Activated naive CD4-positive, alpha-beta T cell treated with anti-CD3 and anti-CD28 coated beads, Interleukin-2, amount 50 U/mL, for 24 hours (primary cell): ENCODE measurements around the gene DZANK1.
"Not testable (repeated sequence)": the region's sequence is repeated elsewhere in the genome, so short reads cannot be mapped to it uniquely, and the experiment has no call there.

ENCODE experiments used
- H3K27ac Mint-ChIP-seq: one replicate; pipeline ENCODE4 v1.8.0; 2021; ENCODE audit warnings: mild to moderate bottlenecking, mixed read lengths
- H3K27me3 Mint-ChIP-seq: one replicate; pipeline ENCODE4 v1.8.0; 2021; ENCODE audit warnings: mixed read lengths
- H3K36me3 Mint-ChIP-seq: one replicate; pipeline ENCODE4 v1.8.0; 2021; ENCODE audit warnings: mixed read lengths
- H3K4me1 Mint-ChIP-seq: one replicate; pipeline ENCODE4 v1.8.0; 2021; ENCODE audit warnings: mixed read lengths
- H3K4me3 Mint-ChIP-seq: one replicate; pipeline ENCODE4 v1.8.0; 2021; ENCODE audit warnings: mild to moderate bottlenecking, mixed read lengths
- H3K9me3 Mint-ChIP-seq: one replicate; pipeline ENCODE4 v1.8.0; 2021; ENCODE audit warnings: mixed read lengths

DZANK1 gene

GRCh38 chr20:18405826-18406225 lies 61.0 kb downstream of the DZANK1 start:
- H3K4me3 Mint-ChIP-seq = no peak overlapping the region
- H3K27ac Mint-ChIP-seq = no peak overlapping the region
- H3K36me3 Mint-ChIP-seq = peaks cover 17% of the 10 kb centered on the region
- H3K27me3 Mint-ChIP-seq = no peaks in the 10 kb centered on the region
- H3K9me3 Mint-ChIP-seq = no peaks in the 10 kb centered on the region
- H3K4me1 Mint-ChIP-seq = no peaks in the 10 kb centered on the region

GRCh38 chr20:18404172-18404571 lies 62.7 kb downstream of the DZANK1 start:
- Mint-ChIP-seq H3K36me3 (peaks cover 20% of the 10 kb centered on the region), H3K4me3 (no peak overlapping the region), H3K9me3 (no peaks in the 10 kb centered on the region), H3K4me1 (no peaks in the 10 kb centered on the region), H3K27me3 (no peaks in the 10 kb centered on the region), H3K27ac (no peak overlapping the region)

GRCh38 chr20:18403269-18403668 lies 63.6 kb downstream of the DZANK1 start:
- Mint-ChIP-seq H3K4me3 (no peak overlapping the region), H3K9me3 (no peaks in the 10 kb centered on the region), H3K4me1 (no peaks in the 10 kb centered on the region), H3K27me3 (no peaks in the 10 kb centered on the region), H3K27ac (no peak overlapping the region), H3K36me3 (peaks cover 20% of the 10 kb centered on the region)

- no peaks in the 10 kb centered on the region for H3K4me1 Mint-ChIP-seq
- no peaks in the 10 kb centered on the region for H3K9me3 Mint-ChIP-seq
- H3K36me3 Mint-ChIP-seq = peaks cover 19% of the 10 kb centered on the region
- no peaks in the 10 kb centered on the region for H3K27me3 Mint-ChIP-seq
- no peak overlapping the region for H3K4me3 Mint-ChIP-seq
- no peak overlapping the region for H3K27ac Mint-ChIP-seq
These were observed 65.5 kb downstream of the DZANK1 start for GRCh38 chr20:18401305-18401704.

GRCh38 chr20:18400460-18400859 lies 66.4 kb downstream of the DZANK1 start:
- no peak overlapping the region for H3K27ac Mint-ChIP-seq
- H3K27me3 Mint-ChIP-seq = no peaks in the 10 kb centered on the region
- peaks cover 21% of the 10 kb centered on the region for H3K36me3 Mint-ChIP-seq
- H3K4me3 Mint-ChIP-seq = no peak overlapping the region
- H3K9me3 Mint-ChIP-seq = no peaks in the 10 kb centered on the region
- H3K4me1 Mint-ChIP-seq = no peaks in the 10 kb centered on the region

- H3K36me3 Mint-ChIP-seq = peaks cover 11% of the 10 kb centered on the region
- H3K27me3 Mint-ChIP-seq, H3K27ac Mint-ChIP-seq, H3K4me3 Mint-ChIP-seq, H3K9me3 Mint-ChIP-seq, H3K4me1 Mint-ChIP-seq: not testable (repeated sequence)
These were observed 68.1 kb downstream of the DZANK1 start for GRCh38 chr20:18398713-18399112.

GRCh38 chr20:18397030-18397429 lies 69.8 kb downstream of the DZANK1 start:
- no peaks in the 10 kb centered on the region for H3K27me3 Mint-ChIP-seq
- H3K4me1 Mint-ChIP-seq = no peaks in the 10 kb centered on the region
- no peak overlapping the region for H3K27ac Mint-ChIP-seq

GRCh38 chr20:18395544-18395943 lies 71.3 kb downstream of the DZANK1 start:
- Mint-ChIP-seq H3K27me3 (no peaks in the 10 kb centered on the region), H3K4me1 (no peaks in the 10 kb centered on the region), H3K36me3 (peaks cover 4% of the 10 kb centered on the region), H3K4me3 (no peak overlapping the region), H3K9me3 (no peaks in the 10 kb centered on the region), H3K27ac (no peak overlapping the region)

More at GRCh38 chr20:18397030-18397429, 69.8 kb downstream of the DZANK1 start:
- peaks cover 9% of the 10 kb centered on the region for H3K36me3 Mint-ChIP-seq
- no peak overlapping the region for H3K4me3 Mint-ChIP-seq
- H3K9me3 Mint-ChIP-seq = no peaks in the 10 kb centered on the region

GRCh38 chr20:18394363-18394762 lies 72.5 kb downstream of the DZANK1 start:
- Mint-ChIP-seq H3K9me3 (no peaks in the 10 kb centered on the region), H3K36me3 (peaks cover 2% of the 10 kb centered on the region), H3K4me1 (no peaks in the 10 kb centered on the region), H3K27me3 (no peaks in the 10 kb centered on the region), H3K4me3 (no peak overlapping the region), H3K27ac (no peak overlapping the region)

GRCh38 chr20:18391686-18392085 lies 75.1 kb downstream of the DZANK1 start:
- Mint-ChIP-seq H3K4me3 (no peak overlapping the region), H3K27me3 (no peaks in the 10 kb centered on the region), H3K9me3 (no peaks in the 10 kb centered on the region), H3K27ac (no peak overlapping the region), H3K4me1 (no peaks in the 10 kb centered on the region), H3K36me3 (peaks cover 5% of the 10 kb centered on the region)

- no peaks in the 10 kb centered on the region for H3K27me3 Mint-ChIP-seq
- H3K27ac Mint-ChIP-seq = no peak overlapping the region
- peaks cover 3% of the 10 kb centered on the region for H3K36me3 Mint-ChIP-seq
- H3K4me3 Mint-ChIP-seq = no peak overlapping the region
- H3K4me1 Mint-ChIP-seq = no peaks in the 10 kb centered on the region
- H3K9me3 Mint-ChIP-seq = no peaks in the 10 kb centered on the region
These were observed 76.6 kb downstream of the DZANK1 start for GRCh38 chr20:18390201-18390600.

- Mint-ChIP-seq H3K9me3 (no peaks in the 10 kb centered on the region), H3K27me3 (no peaks in the 10 kb centered on the region), H3K36me3 (peaks cover 3% of the 10 kb centered on the region), H3K4me3 (no peak overlapping the region), H3K27ac (no peak overlapping the region), H3K4me1 (no peaks in the 10 kb centered on the region)
These were observed 78.0 kb downstream of the DZANK1 start for GRCh38 chr20:18388860-18389259.

GRCh38 chr20:18380908-18381529 lies 85.8 kb downstream of the DZANK1 start:
- Mint-ChIP-seq H3K9me3 (no peaks in the 10 kb centered on the region), H3K27me3 (no peaks in the 10 kb centered on the region), H3K4me3 (no peak overlapping the region), H3K27ac (no peak overlapping the region), H3K4me1 (no peaks in the 10 kb centered on the region), H3K36me3 (no peaks in the 10 kb centered on the region)

GRCh38 chr20:18377896-18378481 lies 88.8 kb downstream of the DZANK1 start:
- H3K27me3 Mint-ChIP-seq = no peaks in the 10 kb centered on the region
- H3K9me3 Mint-ChIP-seq = no peaks in the 10 kb centered on the region
- no peak overlapping the region for H3K27ac Mint-ChIP-seq
- H3K36me3 Mint-ChIP-seq = no peaks in the 10 kb centered on the region
- H3K4me1 Mint-ChIP-seq = no peaks in the 10 kb centered on the region
- no peak overlapping the region for H3K4me3 Mint-ChIP-seq

- not testable (repeated sequence) for H3K4me3 Mint-ChIP-seq, H3K36me3 Mint-ChIP-seq
These were observed 91.3 kb downstream of the DZANK1 start for GRCh38 chr20:18375551-18375950.

GRCh38 chr20:18372296-18372695 lies 94.5 kb downstream of the DZANK1 start:
- Mint-ChIP-seq H3K27ac (no peak overlapping the region), H3K36me3 (no peaks in the 10 kb centered on the region), H3K9me3 (no peaks in the 10 kb centered on the region), H3K27me3 (peaks cover 5% of the 10 kb centered on the region), H3K4me3 (no peak overlapping the region), H3K4me1 (no peaks in the 10 kb centered on the region)

More at GRCh38 chr20:18375551-18375950, 91.3 kb downstream of the DZANK1 start:
- H3K27me3 Mint-ChIP-seq, H3K4me1 Mint-ChIP-seq, H3K9me3 Mint-ChIP-seq, H3K27ac Mint-ChIP-seq: not testable (repeated sequence)

- H3K36me3 Mint-ChIP-seq = no peaks in the 10 kb centered on the region
- H3K27ac Mint-ChIP-seq = no peak overlapping the region
- peaks cover 1% of the 10 kb centered on the region for H3K27me3 Mint-ChIP-seq
- H3K4me3 Mint-ChIP-seq = no peak overlapping the region
- H3K9me3 Mint-ChIP-seq = no peaks in the 10 kb centered on the region
- no peaks in the 10 kb centered on the region for H3K4me1 Mint-ChIP-seq
These were observed 102.1 kb downstream of the DZANK1 start for GRCh38 chr20:18364768-18365167.
